A549 treated with AZD9567 at 1 μM for 4 hours (cell line): ENCODE data around the gene PPTC7. TPM values are rescaled to one million over a fixed set of nuclear protein-coding genes. Genes with fewer than 3 reads are reported as not detected.

Experiments
- total RNA-seq: library from RNA; stranded (reverse); fragments of 200-300 nt; extraction: Qiagen RNA extraction; gene quantifications from 5 replicates; pipeline ENCODE4 v1.2.3, GENCODE V29; 2022; ENCODE audit not compliant: insufficient read depth

Gene PPTC7, protein sequence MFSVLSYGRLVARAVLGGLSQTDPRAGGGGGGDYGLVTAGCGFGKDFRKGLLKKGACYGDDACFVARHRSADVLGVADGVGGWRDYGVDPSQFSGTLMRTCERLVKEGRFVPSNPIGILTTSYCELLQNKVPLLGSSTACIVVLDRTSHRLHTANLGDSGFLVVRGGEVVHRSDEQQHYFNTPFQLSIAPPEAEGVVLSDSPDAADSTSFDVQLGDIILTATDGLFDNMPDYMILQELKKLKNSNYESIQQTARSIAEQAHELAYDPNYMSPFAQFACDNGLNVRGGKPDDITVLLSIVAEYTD
- total RNA-seq, result 21.4 to 29.7 TPM (median 26.7 TPM) in 5 replicates

DNA sequence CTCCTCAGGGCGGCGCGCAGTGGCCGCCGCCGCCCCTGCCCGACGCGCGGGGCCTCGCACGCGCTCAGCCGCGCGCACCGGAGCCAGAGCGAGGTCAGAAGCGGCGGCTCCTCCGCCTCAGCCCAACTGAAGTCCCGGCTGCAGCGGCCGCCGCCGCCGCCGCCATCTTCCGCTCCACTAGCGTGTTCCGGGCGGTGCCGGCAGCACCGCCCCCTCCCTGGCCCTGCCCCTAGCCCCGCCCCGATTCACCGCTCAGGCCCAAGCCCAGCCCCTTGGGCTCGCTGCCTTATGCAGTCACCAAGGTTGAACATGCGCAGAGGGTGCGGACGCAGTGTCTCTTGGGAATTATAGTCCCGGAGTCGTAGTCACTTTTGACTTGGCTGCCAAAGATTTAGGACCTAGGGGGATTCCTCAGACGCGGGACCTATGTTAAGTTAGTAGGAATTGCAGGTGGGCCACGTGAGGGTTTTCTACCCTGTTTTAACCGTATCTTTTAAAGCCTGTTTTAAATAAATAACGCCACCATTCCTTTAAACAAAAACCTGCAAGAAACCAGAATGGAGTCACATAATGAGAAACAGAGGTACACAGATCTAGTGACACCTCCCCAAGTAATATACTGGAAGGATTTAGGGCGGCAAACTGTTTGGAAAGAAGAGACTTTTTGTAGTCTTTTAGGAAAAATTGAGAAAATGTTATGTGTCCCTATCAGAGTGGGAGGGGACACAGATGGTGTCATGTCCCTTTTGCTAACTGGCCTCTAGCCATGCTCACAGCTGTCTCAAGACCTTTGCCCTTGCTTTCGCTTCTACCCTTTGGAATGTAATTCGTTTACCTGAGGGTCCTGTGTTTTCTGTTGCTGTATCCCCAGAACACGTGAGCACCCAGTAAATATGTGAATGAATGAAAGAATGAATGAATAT is at the start of gene PPTC7:
TSS of gene PPTC7 (minus strand) at position 182 of the 923 bp plus-strand sequence. CDS start 287 bp downstream, outside the sequence.

DNA sequence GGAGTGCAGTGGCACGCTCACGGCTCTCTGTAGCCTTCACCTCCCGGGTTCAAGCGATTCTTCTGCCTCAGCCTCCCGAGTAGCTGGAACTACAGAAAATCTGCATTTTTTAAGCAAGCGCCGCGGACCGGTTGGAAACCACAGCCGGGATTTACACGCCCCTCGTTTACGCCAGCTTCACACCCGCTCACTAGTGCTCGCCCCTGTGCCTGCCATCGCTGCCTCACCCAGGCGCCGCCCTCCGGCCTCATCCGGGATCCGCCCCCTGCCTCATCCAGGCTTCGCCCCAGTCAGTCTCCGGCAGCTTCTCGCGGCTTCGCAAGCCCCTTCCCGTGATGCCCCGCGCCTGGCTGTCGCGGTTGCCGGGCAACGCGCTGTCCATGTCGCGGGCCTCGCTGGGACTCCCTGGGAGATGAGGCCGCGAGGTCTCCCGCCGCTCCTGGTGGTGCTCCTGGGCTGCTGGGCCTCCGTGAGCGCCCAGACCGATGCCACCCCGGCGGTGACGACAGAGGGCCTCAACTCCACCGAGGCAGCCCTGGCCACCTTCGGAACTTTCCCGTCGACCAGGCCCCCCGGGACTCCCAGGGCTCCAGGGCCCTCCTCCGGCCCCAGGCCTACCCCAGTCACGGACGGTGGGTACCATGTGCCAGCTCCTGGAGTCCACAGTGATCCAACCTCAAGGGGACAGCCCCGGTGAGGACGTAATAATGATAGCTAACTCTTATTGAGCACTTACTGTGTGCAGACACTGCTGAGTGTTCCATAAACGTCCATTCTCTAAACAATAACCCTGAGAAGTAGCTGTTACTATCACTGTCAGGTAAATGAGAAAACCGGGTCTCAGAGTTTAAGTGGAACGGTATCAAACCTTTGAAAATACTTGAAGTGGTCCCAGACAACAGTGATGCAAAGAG is 30.9 kb upstream of the PPTC7 start, which contains the start of gene TCTN1:
TSS of gene TCTN1 (plus strand) at position 359 of the 914 bp plus-strand sequence. CDS start at position 413, 54 bp downstream.

DNA sequence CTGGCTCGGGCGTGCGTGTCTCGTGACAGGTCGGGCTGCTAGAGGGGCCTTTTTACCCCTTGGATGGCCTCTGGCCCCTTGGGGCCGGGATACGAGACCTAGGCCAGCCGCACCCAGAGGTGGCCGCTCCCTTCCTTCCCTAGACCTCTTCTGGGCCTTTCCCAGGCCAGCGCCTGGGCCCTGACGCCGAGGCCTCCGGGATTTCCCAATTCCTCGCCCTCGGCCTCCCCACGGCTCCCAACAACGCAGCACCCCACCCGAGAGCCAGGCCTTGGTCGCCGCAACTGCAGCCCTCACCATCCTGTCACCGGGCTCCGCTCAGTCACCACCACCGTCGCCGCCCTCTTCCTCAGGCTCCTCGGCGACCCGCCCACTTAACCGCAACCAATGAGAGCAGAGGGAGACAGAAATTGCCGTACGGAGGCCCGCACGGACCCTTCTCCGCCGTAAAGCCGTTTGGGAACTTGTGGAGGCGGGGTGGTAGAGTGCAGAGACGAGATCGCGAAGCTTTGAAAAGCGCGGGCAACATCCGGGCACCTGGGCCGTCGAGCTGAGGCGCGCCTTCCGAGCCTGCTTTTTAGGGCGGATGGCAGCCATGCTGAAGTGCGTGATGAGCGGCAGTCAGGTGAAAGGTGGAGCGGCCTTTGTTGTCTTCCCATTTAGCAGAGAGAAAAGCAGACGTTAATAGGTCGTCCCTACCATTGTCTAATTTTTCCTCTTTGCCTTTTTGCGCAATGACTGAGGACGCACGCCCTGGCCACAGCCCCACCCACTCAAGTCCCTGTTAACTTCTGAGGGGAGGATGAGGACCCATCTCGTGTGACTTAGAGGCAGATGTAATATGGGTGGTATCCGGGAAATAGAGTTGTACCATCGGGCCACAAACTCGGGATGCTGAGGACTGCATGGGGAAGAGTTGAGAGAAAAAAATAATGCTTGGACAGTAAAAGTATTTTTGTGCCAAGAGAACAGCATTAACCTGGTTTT is 81.1 kb downstream of the PPTC7 start, which contains the start of the genes RAD9B and VPS29:
TSS of gene RAD9B (plus strand) at position 580 of the 987 bp plus-strand sequence. CDS start at position 587, 7 bp downstream.
TSS of gene VPS29 (minus strand) at position 360 of the 987 bp plus-strand sequence. CDS start at position 300, 60 bp downstream.

Other genes starting within 250 kb of the PPTC7 start
- 50.5 to 55.6 TPM (median 53.7 TPM) in 5 replicates for gene ANAPC7, start 179.6 kb downstream of the PPTC7 start, total RNA-seq
- gene ARPC3, start 133.0 kb downstream of the PPTC7 start, total RNA-seq, result 434 to 614 TPM (median 442 TPM) in 5 replicates
- gene GPN3, start 115.1 kb downstream of the PPTC7 start, total RNA-seq, result 18.4 to 37.3 TPM (median 35.8 TPM) in 5 replicates
- gene FAM216A, start 114.5 kb downstream of the PPTC7 start, total RNA-seq, result 14.0 to 21.0 TPM (median 19.4 TPM) in 5 replicates
- 145 to 192 TPM (median 154 TPM) in 5 replicates for gene VPS29, start 81.2 kb downstream of the PPTC7 start, total RNA-seq
- gene RAD9B, start 81.0 kb downstream of the PPTC7 start, total RNA-seq, result 0.26 to 0.40 TPM (median 0.32 TPM) in 4 of 5 replicates, not detected in the other
- gene TCTN1, start 30.8 kb upstream of the PPTC7 start, total RNA-seq, result 17.9 to 33.0 TPM (median 31.7 TPM) in 5 replicates
- 0.69 to 0.88 TPM (median 0.77 TPM) in 4 of 5 replicates, not detected in the other for gene HVCN1, start 105.8 kb upstream of the PPTC7 start, total RNA-seq
- gene PPP1CC, start 159.6 kb upstream of the PPTC7 start, total RNA-seq, result 144 to 157 TPM (median 146 TPM) in 5 replicates